IMR-90 (cell line): ENCODE results near the gene METTL22. TPM values are rescaled to one million over a fixed set of nuclear protein-coding genes. Genes with fewer than 3 reads are reported as not detected.
A peak's percentile ranks its signal among the peaks of the same experiment; 100 is the strongest.

Experiments used
- ATAC-seq: fragments of 200-7000 bp; cut with Tn5 transposase; 2 replicates; pipeline ENCODE4 v1.9.1; 2020; ENCODE audit warnings: low read depth, mild to moderate bottlenecking, moderate library complexity
- BruUV-seq: library from RNA; stranded (reverse); fragments of 400-500 nt; replicated peaks from 2 replicates; lab custom pipeline; 2021; lab: Mats Ljungman, UMichigan
- CTCF ChIA-PET: fragments of 300-600 bp; formaldehyde crosslinking; extraction: SDS; loops from one replicate; lab custom pipeline; 2021; ENCODE audit warnings: antibody characterized with exemption; lab: Yijun Ruan, JAX
- POLR2A ChIA-PET: fragments of 300-600 bp; sonication (Branson Sonifier 250); formaldehyde crosslinking; loops from one replicate; lab custom pipeline; 2022; ENCODE audit warnings: antibody characterized with exemption; ENCODE audit not compliant: unreplicated experiment; lab: Charles Lee
- DNase-seq: peaks from one replicate; pipeline ENCODE4 v3.0.0; 2013
- H2AFZ ChIP-seq: replicated peaks from 2 replicates; pipeline ENCODE3; 2013; ENCODE audit warnings: low read length, mild to moderate bottlenecking; ENCODE audit not compliant: poor library complexity
- H2AK5ac ChIP-seq: 2 replicates; pipeline ENCODE4 v1.6.1; 2013; ENCODE audit warnings: low read depth, low read length, inconsistent platforms
- H2AK9ac ChIP-seq: replicated peaks from 2 replicates; pipeline ENCODE3; 2013; ENCODE audit warnings: mild to moderate bottlenecking, low read depth, low read length, moderate library complexity; ENCODE audit not compliant: poor library complexity
- H2BK120ac ChIP-seq: 2 replicates; pipeline ENCODE4 v1.6.1; 2013; ENCODE audit warnings: low read depth, low read length, inconsistent platforms
- H2BK15ac ChIP-seq: 3 replicates; pipeline ENCODE4 v1.6.1; 2013; ENCODE audit warnings: low read depth, low read length, inconsistent platforms
- H2BK20ac ChIP-seq: 2 replicates; pipeline ENCODE4 v1.6.1; 2013; ENCODE audit warnings: low read depth, mild to moderate bottlenecking, inconsistent platforms, low read length, moderate library complexity
- H2BK5ac ChIP-seq: 2 replicates; pipeline ENCODE4 v1.6.1; 2013; ENCODE audit warnings: mild to moderate bottlenecking, low read depth, low read length, inconsistent platforms; ENCODE audit not compliant: poor library complexity, severe bottlenecking
- H3K14ac ChIP-seq: replicated peaks from 2 replicates; pipeline ENCODE4 v1.6.1; 2013; ENCODE audit warnings: low read depth, low read length, inconsistent platforms
- H3K18ac ChIP-seq: 2 replicates; pipeline ENCODE4 v1.6.1; 2013; ENCODE audit warnings: low read depth, low read length, control low read depth
- H3K23ac ChIP-seq: 2 replicates; pipeline ENCODE4 v1.6.1; 2013; ENCODE audit warnings: low read depth, low read length, inconsistent platforms
- H3K27ac ChIP-seq: 2 replicates; pipeline ENCODE4 v1.5.1; 2013; ENCODE audit warnings: mild to moderate bottlenecking, control low read depth, low read length; ENCODE audit not compliant: insufficient read depth
- H3K27me3 ChIP-seq: 2 replicates; pipeline ENCODE4 v1.6.1; 2013; ENCODE audit warnings: low read length; ENCODE audit not compliant: control insufficient read depth, insufficient read depth
- H3K36me3 ChIP-seq: 2 replicates; pipeline ENCODE4 v1.6.1; 2013; ENCODE audit warnings: low read length, mixed read lengths; ENCODE audit not compliant: control insufficient read depth, insufficient read depth
- H3K4ac ChIP-seq: 2 replicates; pipeline ENCODE4 v1.6.1; 2013; ENCODE audit warnings: low read depth, low read length, inconsistent platforms
- H3K4me1 ChIP-seq: 2 replicates; pipeline ENCODE4 v1.6.1; 2013; ENCODE audit warnings: low read length, mixed read lengths; ENCODE audit not compliant: control insufficient read depth, insufficient read depth
- H3K4me2 ChIP-seq: 2 replicates; pipeline ENCODE4 v1.6.1; 2013; ENCODE audit warnings: low read depth, mild to moderate bottlenecking, control low read depth, low read length, moderate library complexity
- H3K4me3 ChIP-seq: 2 replicates; pipeline ENCODE4 v1.5.1; 2013; ENCODE audit warnings: low read depth, mild to moderate bottlenecking, control low read depth, low read length, moderate library complexity; ENCODE audit not compliant: insufficient read depth
- H3K56ac ChIP-seq: 2 replicates; pipeline ENCODE4 v1.6.1; 2013; ENCODE audit warnings: low read length, inconsistent platforms; ENCODE audit not compliant: insufficient read depth; ENCODE audit errors: extremely low read depth
- H3K79me1 ChIP-seq, 2 experiments: 2 replicates each; pipeline ENCODE4 v1.6.1; 2013; ENCODE audit warnings: low read length in 2 of 2, inconsistent platforms in 1 of 2, low read depth in 1 of 2
- H3K9ac ChIP-seq: 2 replicates; pipeline ENCODE4 v1.6.1; 2013; ENCODE audit warnings: low read depth, low read length, control low read depth
- H3K9me1 ChIP-seq: 2 replicates; pipeline ENCODE4 v1.6.1; 2013; ENCODE audit warnings: low read length, inconsistent platforms; ENCODE audit not compliant: insufficient read depth
- H3K9me3 ChIP-seq: 2 replicates; pipeline ENCODE4 v1.6.1; 2013; ENCODE audit warnings: low read length; ENCODE audit not compliant: control insufficient read depth, insufficient read depth
- H4K20me1 ChIP-seq: 2 replicates; pipeline ENCODE4 v1.6.1; 2013; ENCODE audit warnings: low read length, inconsistent platforms; ENCODE audit not compliant: insufficient read depth
- H4K5ac ChIP-seq: 2 replicates; pipeline ENCODE4 v1.6.1; 2013; ENCODE audit warnings: mild to moderate bottlenecking, low read depth, low read length, control low read depth
- H4K8ac ChIP-seq, 2 experiments: 2 replicates each; pipeline ENCODE4 v1.6.1; 2013; ENCODE audit warnings: low read depth in 2 of 2, low read length in 2 of 2, control low read depth in 1 of 2, inconsistent platforms in 1 of 2
- H4K91ac ChIP-seq: 2 replicates; pipeline ENCODE4 v1.6.1; 2013; ENCODE audit warnings: low read depth, low read length, inconsistent platforms; ENCODE audit not compliant: insufficient read depth
- CHD1 ChIP-seq: IDR thresholded peaks from 2 replicates; pipeline ENCODE4 v1.6.1; 2012; ENCODE audit warnings: low read depth, low read length, improper control_type of control experiment
- NFE2L2 ChIP-seq: fragments of 150-350 bp; IDR thresholded peaks from 2 replicates; pipeline ENCODE4 v1.6.1; 2016; ENCODE audit warnings: low read depth, mild to moderate bottlenecking, low read length
- SMC3 ChIP-seq: fragments of 150-350 bp; IDR thresholded peaks from 2 replicates; pipeline ENCODE4 v1.6.1; 2016; ENCODE audit warnings: low read depth, mild to moderate bottlenecking, antibody characterized with exemption, low read length, moderate library complexity
- dilution Hi-C: fragments of 300-500 bp; cut with HindIII; formaldehyde crosslinking; loops from one replicate; pipeline ENCODE4 v1.14.3; 2018; ENCODE audit warnings: low sequenced_read_pairs; ENCODE audit not compliant: unreplicated experiment
- in situ Hi-C: fragments of 300-500 bp; cut with MboI; formaldehyde crosslinking; loops from 3 replicates; pipeline ENCODE4 v1.14.3; 2019; ENCODE audit warnings: low sequenced_read_pairs, inconsistent platforms, mixed read lengths
- intact Hi-C: fragments of 100-400 bp; cut with micrococcal nuclease; formaldehyde crosslinking; loops from 2 replicates; pipeline ENCODE4 v1.10.0; 2022
- polyA plus RNA-seq, 3 experiments: library from polyadenylated mRNA; depleted of rRNA; stranded (reverse); fragments of >200 nt; gene quantifications; 2 replicates each; pipeline ENCODE4 v1.2.3, GENCODE V29; 2012; ENCODE audit warnings: low replicate concordance in 1 of 3
- total RNA-seq: library from RNA; depleted of rRNA; stranded (reverse); fragments of >200 nt; gene quantifications from 2 replicates; pipeline ENCODE4 v1.2.3, GENCODE V29; 2012

Gene METTL22
- total and polyA plus RNA-seq, 2 of the 4 experiments (the other 2 are of a cell fraction), result 27.2 to 51.2 TPM

GRCh38 chr16:8623634-8624033 lies 2.1 kb downstream of the METTL22 start:
- in situ Hi-C loops (no loop called here), intact Hi-C loops (no loop called here), dilution Hi-C loops (no loop called here)
- Histone ChIP-seq H3K56ac (no peak overlapping the region), H3K14ac (no peak overlapping the region), H3K9me1 (peaks cover 3% of the 10 kb centered on the region; the same call in 1 of the 2 replicates), H4K20me1 (peaks cover 7% of the 10 kb centered on the region; the same call in 1 of the 2 replicates), H2AK9ac (no peak overlapping the region), H3K36me3 (peaks cover 30% of the 10 kb centered on the region), H3K4me2 (no peak overlapping the region), H3K79me1 (peaks cover 15 to 41% of the 10 kb centered on the region in 2 experiments), H2AFZ (no peak overlapping the region), H3K4me1 (no peaks in the 10 kb centered on the region), H2BK20ac (no peak overlapping the region), H4K8ac (no peak overlapping the region), H2BK5ac (no peak overlapping the region), H4K91ac (no peak overlapping the region), H3K4ac (no peak overlapping the region), H2AK5ac (no peak overlapping the region), H2BK15ac (no peak overlapping the region), H3K4me3 (no peak overlapping the region), H4K5ac (no peak overlapping the region), H3K27me3 (no peaks in the 10 kb centered on the region), H3K9ac (no peak overlapping the region), H3K27ac (no peak overlapping the region), H3K23ac (no peak overlapping the region), H2BK120ac (no peak overlapping the region), H3K18ac (no peak overlapping the region), H3K9me3 (no peaks in the 10 kb centered on the region)
- ChIA-PET CTCF (no interaction called here), POLR2A (no interaction called here)
- BruUV-seq, result no TSS peak
- TF ChIP-seq SMC3, result no peak
- no peak for TF ChIP-seq CHD1
- TF ChIP-seq NFE2L2, result peak; percentile 16; the same call in 1 of the 2 replicates
- DNase-seq, result peak; percentile 63
- no peak for ATAC-seq
